Natural killer cell (primary cell): Measurements from ENCODE around the gene GLE1. TPM values are rescaled to one million over a fixed set of nuclear protein-coding genes. Genes with fewer than 3 reads are reported as not detected.

ENCODE experiments used
- ATAC-seq, 3 donors: fragments of 150-1000 bp in 2 of 3; fragments of 200-7000 bp in 1 of 3; cut with Tn5 transposase; 1 replicate in 1 of 3; 2 replicates in 2 of 3; pipeline ENCODE4 v1.10.0; 2021; ENCODE audit warnings: mild to moderate bottlenecking in 2 of 3, moderate library complexity in 2 of 3
- DNase-seq, 2 donors: peaks; one replicate each; pipeline versions ENCODE4 v3.0.0 to v3.0.0-alpha.2; 2013 to 2021; ENCODE audit warnings: mixed read lengths in 1 of 2
- H3K27ac ChIP-seq: one replicate; pipeline ENCODE4 v1.5.1; 2013; ENCODE audit warnings: mild to moderate bottlenecking, low read length
- H3K27me3 ChIP-seq: one replicate; pipeline ENCODE4 v1.6.1; 2013; ENCODE audit warnings: low read length; ENCODE audit not compliant: control insufficient read depth, insufficient read depth
- H3K36me3 ChIP-seq: one replicate; pipeline ENCODE4 v1.6.1; 2013; ENCODE audit warnings: low read length; ENCODE audit not compliant: control insufficient read depth, insufficient read depth
- H3K4me1 ChIP-seq: one replicate; pipeline ENCODE4 v1.6.1; 2013; ENCODE audit warnings: low read length; ENCODE audit not compliant: control insufficient read depth, insufficient read depth
- H3K4me3 ChIP-seq: one replicate; pipeline ENCODE4 v1.5.1; 2013; ENCODE audit warnings: low read length
- H3K9me3 ChIP-seq: one replicate; pipeline ENCODE4 v1.6.1; 2013; ENCODE audit warnings: low read length; ENCODE audit not compliant: control insufficient read depth, insufficient read depth
- H3K27ac Mint-ChIP-seq, 2 donors: one replicate each; pipeline ENCODE4 v1.8.0; 2022; ENCODE audit warnings: mild to moderate bottlenecking in 2 of 2, mixed read lengths in 2 of 2, moderate library complexity in 1 of 2
- H3K27me3 Mint-ChIP-seq, 2 donors: one replicate each; pipeline ENCODE4 v1.8.0; 2022; ENCODE audit warnings: low read depth in 2 of 2, mixed read lengths in 2 of 2
- H3K36me3 Mint-ChIP-seq: one replicate; pipeline ENCODE4 v1.8.0; 2022; ENCODE audit warnings: mixed read lengths
- H3K4me1 Mint-ChIP-seq, 2 donors: one replicate each; pipeline ENCODE4 v1.8.0; 2022; ENCODE audit warnings: mixed read lengths in 2 of 2
- H3K4me3 Mint-ChIP-seq: one replicate; pipeline ENCODE4 v1.8.0; 2022; ENCODE audit warnings: mild to moderate bottlenecking, moderate library complexity, mixed read lengths
- H3K9me3 Mint-ChIP-seq, 2 donors: one replicate each; pipeline ENCODE4 v1.8.0; 2022; ENCODE audit warnings: mixed read lengths in 2 of 2
- CTCF ChIP-seq: fragments of 200-600 bp; IDR thresholded peaks from one replicate; pipeline ENCODE4 v1.8.0; 2022; ENCODE audit warnings: antibody characterized with exemption
- WGBS: methylation state at CpG from one replicate; pipeline ENCODE4 v1.1.7; 2013; ENCODE audit warnings: missing lambda C conversion rate; ENCODE audit not compliant: insufficient coverage; 5-methylcytosine and 5-hydroxymethylcytosine counted together
- intact Hi-C: fragments of 100-400 bp; cut with micrococcal nuclease; formaldehyde crosslinking; loops from one replicate; pipeline ENCODE4 v1.14.2; 2022
- total RNA-seq, 4 donors: library from RNA; stranded (reverse); fragments of 120-200 nt in 1 of 4; gene quantifications; one replicate each; pipeline versions ENCODE4 v1.2.3 to v1.2.4, GENCODE V29; 2013 to 2022

The GLE1 gene
- total RNA-seq, 3 donors from 2014 or later (not counting 1 experiment from before 2014, with no cell fraction given) = 21.2 to 33.3 (median 23.3) TPM

DNA sequence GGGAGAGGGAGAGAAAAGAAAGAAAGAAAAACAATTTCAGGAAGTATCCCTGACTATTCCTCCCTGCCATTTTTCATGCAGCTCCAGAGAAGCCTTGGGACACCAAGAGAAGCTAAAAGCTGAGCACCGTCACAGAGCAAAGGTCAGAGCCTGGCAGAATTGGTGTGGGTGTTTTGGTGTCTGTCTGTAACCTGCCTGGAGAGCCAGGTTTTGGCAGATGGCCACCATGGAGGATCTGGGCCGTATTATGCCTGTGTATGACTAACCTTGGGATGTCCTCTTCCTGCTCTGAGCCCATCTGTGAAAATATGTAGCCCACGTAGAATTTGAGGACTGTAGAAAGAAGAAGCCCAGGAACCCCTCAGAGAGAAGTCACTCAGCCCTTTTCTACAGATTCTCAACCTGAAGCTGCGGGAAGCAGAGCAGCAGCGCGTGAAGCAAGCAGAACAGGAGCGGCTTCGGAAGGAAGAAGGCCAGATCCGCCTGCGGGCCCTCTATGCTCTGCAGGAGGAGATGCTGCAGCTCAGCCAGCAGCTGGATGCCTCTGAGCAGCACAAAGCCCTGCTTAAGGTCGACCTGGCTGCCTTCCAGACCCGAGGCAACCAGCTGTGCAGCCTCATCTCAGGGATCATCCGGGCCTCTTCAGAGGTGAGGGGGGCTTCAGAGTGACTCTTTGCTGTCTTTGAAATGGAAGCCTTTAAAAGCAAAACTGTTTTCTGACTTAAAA lies 18.8 kb downstream of the GLE1 start:
- TF ChIP-seq CTCF = no peak
- Histone ChIP-seq H3K4me3 (no peak overlapping the region), H3K9me3 (no peaks in the 10 kb centered on the region), H3K27ac (no peak overlapping the region), H3K36me3 (peaks cover 63% of the 10 kb centered on the region), H3K4me1 (no peaks in the 10 kb centered on the region), H3K27me3 (no peaks in the 10 kb centered on the region)
- Mint-ChIP-seq H3K27me3 (no peaks in the 10 kb centered on the region), H3K9me3 (peaks cover 0 to 3% of the 10 kb centered on the region in 2 donors), H3K4me3 (no peak overlapping the region), H3K27ac (no peak overlapping the region), H3K4me1 (peaks cover 0 to 9% of the 10 kb centered on the region in 2 donors), H3K36me3 (peaks cover 11% of the 10 kb centered on the region)
- no peak for ATAC-seq
- DNase-seq = peak in 1 of 2 donors; percentile 15
- intact Hi-C loops = no loop called here
- WGBS = 84% methylated on average over 13 of the region's 13 CpGs

DNA sequence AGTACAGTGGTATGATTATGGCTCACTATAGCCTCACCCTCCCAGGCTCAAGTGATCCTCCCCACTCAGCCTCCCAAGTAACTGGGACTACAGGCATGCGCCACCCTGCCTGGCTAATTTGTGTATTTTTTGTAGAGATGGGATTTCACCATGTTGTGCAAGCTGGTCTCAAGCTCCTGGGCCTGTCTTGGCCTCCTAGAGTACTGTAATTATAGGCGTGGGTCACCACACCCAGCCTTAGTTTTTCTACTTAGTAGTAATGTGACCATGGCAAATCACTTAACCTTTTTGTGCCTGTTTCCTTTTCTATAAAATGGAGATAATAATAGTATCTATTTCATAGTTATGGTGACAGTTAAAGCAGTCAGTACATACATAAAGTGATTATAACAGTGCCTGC lies 22.2 kb downstream of the GLE1 start:
- ATAC-seq = no peak
- Histone ChIP-seq H3K36me3 (peaks cover 66% of the 10 kb centered on the region), H3K9me3 (no peaks in the 10 kb centered on the region), H3K27ac (no peak overlapping the region), H3K4me1 (no peaks in the 10 kb centered on the region), H3K4me3 (no peak overlapping the region), H3K27me3 (no peaks in the 10 kb centered on the region)
- Mint-ChIP-seq H3K4me1 (peaks cover 0 to 4% of the 10 kb centered on the region in 2 donors), H3K27me3 (no peaks in the 10 kb centered on the region), H3K9me3 (no peaks in the 10 kb centered on the region), H3K4me3 (no peak overlapping the region), H3K27ac (no peak overlapping the region), H3K36me3 (no peaks in the 10 kb centered on the region)
- no peak for DNase-seq
- intact Hi-C loops = no loop called here
- no peak for TF ChIP-seq CTCF
- 100% methylated on average over 1 of the region's 2 CpGs for whole genome bisulfite sequencing

- intact Hi-C loops = no loop called here
- no peak for ATAC-seq
Observed at GRCh38 chr9:128528445-128529160, 24.1 kb downstream of the GLE1 start.

More at GRCh38 chr9:128528445-128529160, 24.1 kb downstream of the GLE1 start:
- no peak overlapping the region for H3K4me3 ChIP-seq
- H3K4me1 ChIP-seq = no peaks in the 10 kb centered on the region
- peaks cover 65% of the 10 kb centered on the region for H3K36me3 ChIP-seq
- DNase-seq = no peak
- Mint-ChIP-seq H3K36me3 (no peaks in the 10 kb centered on the region), H3K4me1 (no peaks in the 10 kb centered on the region), H3K9me3 (no peaks in the 10 kb centered on the region), H3K27ac (no peak overlapping the region), H3K27me3 (no peaks in the 10 kb centered on the region), H3K4me3 (no peak overlapping the region)
- WGBS = 94% methylated on average over 14 of the region's 15 CpGs
- TF ChIP-seq CTCF = no peak
- H3K27me3 ChIP-seq = no peaks in the 10 kb centered on the region
- no peak overlapping the region for H3K27ac ChIP-seq
- H3K9me3 ChIP-seq = no peaks in the 10 kb centered on the region
